Cardiac muscle cell (in vitro differentiated cells and primary cell): ENCODE measurements around the gene SLC22A3. TPM values are rescaled to one million over a fixed set of nuclear protein-coding genes. Genes with fewer than 3 reads are reported as not detected.

ENCODE experiments used
- DNase-seq, 2 donors: peaks; one replicate each; pipeline versions ENCODE4 v3.0.0 to v3.0.0-alpha.2; 2010 to 2017; ENCODE audit warnings: low read depth in 1 of 2, low spot score in 1 of 2
- H3K27ac ChIP-seq: fragments of 200-600 bp; sonication (generic); 2 replicates; pipeline ENCODE4 v1.5.1; 2016
- H3K27me3 ChIP-seq: fragments of 200-600 bp; sonication (generic); 2 replicates; pipeline ENCODE4 v1.6.0; 2016; ENCODE audit warnings: control low read depth
- H3K36me3 ChIP-seq: fragments of 200-600 bp; sonication (generic); 2 replicates; pipeline ENCODE4 v1.5.1; 2016; ENCODE audit warnings: control low read depth
- H3K4me1 ChIP-seq: fragments of 200-600 bp; sonication (generic); 2 replicates; pipeline ENCODE4 v1.8.1; 2017; ENCODE audit warnings: low read depth, mild to moderate bottlenecking, mixed run types
- H3K4me3 ChIP-seq: fragments of 200-600 bp; sonication (generic); 2 replicates; pipeline ENCODE4 v1.5.1; 2016; ENCODE audit warnings: mild to moderate bottlenecking
- H3K9me3 ChIP-seq: fragments of 200-600 bp; sonication (generic); 2 replicates; pipeline ENCODE4 v1.5.1; 2017; ENCODE audit warnings: low read depth, mild to moderate bottlenecking, control low read depth
- CTCF ChIP-seq: IDR thresholded peaks from 2 replicates; pipeline ENCODE4 v1.5.1; 2012; ENCODE audit warnings: low read depth, mild to moderate bottlenecking, low read length
- polyA plus RNA-seq: library from polyadenylated mRNA; unstranded; fragments of >200 nt; fragmentation: Nextera tagmentation; extraction: Ambion mirVana; gene quantifications from 2 replicates; pipeline ENCODE4 v1.2.1, GENCODE V29; 2016
- total RNA-seq: library from RNA; depleted of rRNA; stranded (reverse); fragments of >200 nt; gene quantifications from 2 replicates; pipeline ENCODE4 v1.2.3, GENCODE V29; 2016

The SLC22A3 gene
- total and polyA plus RNA-seq, 2 experiments from 2014 or later, result 0.74 TPM; not detected in 1

- Histone ChIP-seq H3K4me3 (no peak overlapping the region), H3K4me1 (no peaks in the 10 kb centered on the region), H3K9me3 (no peaks in the 10 kb centered on the region), H3K36me3 (no peaks in the 10 kb centered on the region), H3K27me3 (no peaks in the 10 kb centered on the region), H3K27ac (no peak overlapping the region)
- no peak for DNase-seq
- no peak for TF ChIP-seq CTCF
These were observed 106.1 kb downstream of the SLC22A3 start for GRCh38 chr6:160454303-160454702.

GRCh38 chr6:160455081-160455480, 106.9 kb downstream of the SLC22A3 start:
- Histone ChIP-seq H3K4me3 (no peak overlapping the region), H3K27ac (no peak overlapping the region), H3K9me3 (no peaks in the 10 kb centered on the region), H3K36me3 (no peaks in the 10 kb centered on the region), H3K27me3 (no peaks in the 10 kb centered on the region), H3K4me1 (no peaks in the 10 kb centered on the region)
- no peak for TF ChIP-seq CTCF
- DNase-seq, result no peak

GRCh38 chr6:160455541-160456213, 107.5 kb downstream of the SLC22A3 start:
- no peaks in the 10 kb centered on the region for H3K4me1 ChIP-seq
- H3K9me3 ChIP-seq, result no peaks in the 10 kb centered on the region
- DNase-seq, result peak; percentile 67 to 73
- no peaks in the 10 kb centered on the region for H3K27me3 ChIP-seq
- TF ChIP-seq CTCF, result peak; percentile 89
- no peak overlapping the region for H3K4me3 ChIP-seq
- no peak overlapping the region for H3K27ac ChIP-seq
- H3K36me3 ChIP-seq, result no peaks in the 10 kb centered on the region

GRCh38 chr6:160456214-160456546, 108.0 kb downstream of the SLC22A3 start:
- Histone ChIP-seq H3K27me3 (no peaks in the 10 kb centered on the region), H3K36me3 (no peaks in the 10 kb centered on the region), H3K4me1 (no peaks in the 10 kb centered on the region), H3K27ac (no peak overlapping the region), H3K9me3 (no peaks in the 10 kb centered on the region), H3K4me3 (no peak overlapping the region)
- DNase-seq, result no peak
- no peak for TF ChIP-seq CTCF

- H3K4me1 ChIP-seq, result no peaks in the 10 kb centered on the region
These were observed 109.6 kb downstream of the SLC22A3 start for GRCh38 chr6:160457823-160458222.

More at GRCh38 chr6:160457823-160458222, 109.6 kb downstream of the SLC22A3 start:
- DNase-seq, result no peak
- Histone ChIP-seq H3K27me3 (no peaks in the 10 kb centered on the region), H3K4me3 (no peak overlapping the region), H3K9me3 (no peaks in the 10 kb centered on the region), H3K36me3 (no peaks in the 10 kb centered on the region), H3K27ac (no peak overlapping the region)
- TF ChIP-seq CTCF, result no peak
